Activated CD4-positive, alpha-beta T cell treated with anti-CD3 and anti-CD28 coated beads for 36 hours (primary cell): ENCODE data around the gene EPHA7. TPM values are rescaled to one million over a fixed set of nuclear protein-coding genes. Genes with fewer than 3 reads are reported as not detected.

Experiments used
- ATAC-seq: fragments of 200-7000 bp; cut with Tn5 transposase; one replicate; pipeline ENCODE4 v1.10.0; 2021; ENCODE audit warnings: mild to moderate bottlenecking, moderate library complexity
- CTCF ChIA-PET: fragments of 350-600 bp; sonication (Branson Sonifier 250); formaldehyde crosslinking; loops from one replicate; lab custom pipeline; 2021; ENCODE audit warnings: antibody characterized with exemption; lab: Charles Lee
- POLR2A ChIA-PET: fragments of 350-600 bp; sonication (Branson Sonifier 250); formaldehyde crosslinking; loops from one replicate; lab custom pipeline; 2021; ENCODE audit warnings: antibody characterized with exemption, inconsistent platforms; lab: Charles Lee
- DNase-seq: peaks from one replicate; pipeline ENCODE4 v3.0.0-alpha.2; 2020
- H3K27ac Mint-ChIP-seq: one replicate; pipeline ENCODE4 v1.8.0; 2021; ENCODE audit warnings: mixed read lengths
- H3K27me3 Mint-ChIP-seq: one replicate; pipeline ENCODE4 v1.8.0; 2021; ENCODE audit warnings: mixed read lengths
- H3K36me3 Mint-ChIP-seq: one replicate; pipeline ENCODE4 v1.8.0; 2021; ENCODE audit warnings: low read depth, mixed read lengths
- H3K4me1 Mint-ChIP-seq: one replicate; pipeline ENCODE4 v1.8.0; 2021; ENCODE audit warnings: mixed read lengths
- H3K4me3 Mint-ChIP-seq: one replicate; pipeline ENCODE4 v1.8.0; 2021; ENCODE audit warnings: mild to moderate bottlenecking, moderate library complexity, mixed read lengths
- H3K9me3 Mint-ChIP-seq: one replicate; pipeline ENCODE4 v1.8.0; 2021; ENCODE audit warnings: low read depth, mixed read lengths
- intact Hi-C, 2 experiments: fragments of 100-400 bp; cut with DNase I in 1 of 2; cut with micrococcal nuclease in 1 of 2; formaldehyde crosslinking; loops; one replicate each; pipeline versions ENCODE4 v1.14.2 to v1.15.1; 2022 to 2024; cut with DNase I, micrococcal nuclease
- total RNA-seq, 2 experiments: library from RNA; stranded (reverse); gene quantifications; one replicate each; pipeline ENCODE4 v1.2.3, GENCODE V29; 2021

EPHA7 gene
- total RNA-seq, result not detected

- intact Hi-C loops, result no loop called here
- POLR2A ChIA-PET, result no interaction called here
These were observed at the start of gene EPHA7 for GRCh38 chr6:93419304-93420162. EPHA7 (minus strand) TSS chr6:93419559; CDS start chr6:93419341, 218 bp downstream.

DNA sequence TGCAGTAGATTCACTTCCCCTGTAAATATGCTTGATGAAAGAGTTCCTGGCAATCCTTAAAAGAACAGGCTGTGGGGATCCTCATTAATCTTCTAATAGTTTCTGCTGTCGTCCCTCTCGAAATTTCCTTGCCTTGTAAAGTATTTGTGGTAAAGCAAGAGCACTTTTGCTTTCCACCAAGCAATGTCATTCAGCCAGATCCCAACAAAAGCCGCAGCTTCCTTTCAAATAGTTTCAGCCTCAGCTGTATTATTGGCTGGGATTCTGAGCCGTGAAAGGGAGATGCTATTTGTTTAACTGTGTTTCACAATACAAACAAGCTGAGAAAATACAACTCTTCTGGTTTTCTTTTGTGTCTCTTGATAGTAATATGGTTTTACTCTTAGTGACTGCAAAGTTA is 48.9 kb upstream of the EPHA7 start:
- intact Hi-C loops, result no loop called here
- Mint-ChIP-seq H3K27ac (no peak overlapping the region), H3K9me3 (no peaks in the 10 kb centered on the region), H3K4me1 (no peaks in the 10 kb centered on the region), H3K36me3 (no peaks in the 10 kb centered on the region), H3K4me3 (no peak overlapping the region), H3K27me3 (no peaks in the 10 kb centered on the region)
- CTCF ChIA-PET, result no interaction called here
- DNase-seq, result no peak
- POLR2A ChIA-PET, result no interaction called here
- ATAC-seq, result no peak

More at GRCh38 chr6:93419304-93420162, at the start of gene EPHA7:
- peak; percentile 65 for DNase-seq
- no peak within 1 kb of the TSS for H3K27ac Mint-ChIP-seq
- peaks cover 12% of the 10 kb centered on the region for H3K4me1 Mint-ChIP-seq
- ATAC-seq, result peak; percentile 86
- H3K9me3 Mint-ChIP-seq, result no peaks in the 10 kb centered on the region
- H3K36me3 Mint-ChIP-seq, result no peaks in the 10 kb centered on the region
- H3K4me3 Mint-ChIP-seq, result peak within 1 kb of the TSS; percentile 49
- H3K27me3 Mint-ChIP-seq, result peaks cover 43% of the 10 kb centered on the region
- CTCF ChIA-PET, result interaction anchor here (1.1 kb wide), 1 partner anchor 13 kb away, joined by 3 read pairs; no protein-coding TSS in a partner anchor

DNA sequence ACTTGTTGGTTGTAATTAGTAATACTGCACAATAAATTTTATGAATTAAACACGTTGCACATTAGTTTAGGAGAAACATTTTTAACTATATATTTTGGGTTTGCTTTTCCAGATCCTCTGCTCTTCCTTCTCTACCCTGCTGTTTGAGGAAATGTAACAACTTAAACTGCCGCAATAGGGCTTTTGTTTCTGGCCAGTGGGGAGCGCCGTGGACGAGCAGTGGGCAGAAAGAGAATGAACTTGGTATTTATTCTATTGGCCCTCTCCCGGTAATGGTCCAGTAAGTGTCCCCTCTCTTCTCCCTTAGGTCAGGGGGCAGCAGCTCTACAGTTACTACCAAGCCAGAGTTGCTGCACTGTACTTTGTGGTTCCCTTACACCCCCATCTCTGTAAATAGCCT is 35.2 kb upstream of the EPHA7 start:
- Mint-ChIP-seq H3K4me1 (no peaks in the 10 kb centered on the region), H3K36me3 (no peaks in the 10 kb centered on the region), H3K4me3 (no peak overlapping the region), H3K9me3 (peaks cover 8% of the 10 kb centered on the region), H3K27ac (no peak overlapping the region), H3K27me3 (no peaks in the 10 kb centered on the region)
- DNase-seq (no peak), ATAC-seq (no peak)
- POLR2A ChIA-PET, result no interaction called here
- intact Hi-C loops, result no loop called here
- CTCF ChIA-PET, result no interaction called here

GRCh38 chr6:93453956-93454355 is 34.6 kb upstream of the EPHA7 start:
- CTCF ChIA-PET, result no interaction called here
- Mint-ChIP-seq H3K27me3 (no peaks in the 10 kb centered on the region), H3K9me3 (peaks cover 8% of the 10 kb centered on the region)

DNA sequence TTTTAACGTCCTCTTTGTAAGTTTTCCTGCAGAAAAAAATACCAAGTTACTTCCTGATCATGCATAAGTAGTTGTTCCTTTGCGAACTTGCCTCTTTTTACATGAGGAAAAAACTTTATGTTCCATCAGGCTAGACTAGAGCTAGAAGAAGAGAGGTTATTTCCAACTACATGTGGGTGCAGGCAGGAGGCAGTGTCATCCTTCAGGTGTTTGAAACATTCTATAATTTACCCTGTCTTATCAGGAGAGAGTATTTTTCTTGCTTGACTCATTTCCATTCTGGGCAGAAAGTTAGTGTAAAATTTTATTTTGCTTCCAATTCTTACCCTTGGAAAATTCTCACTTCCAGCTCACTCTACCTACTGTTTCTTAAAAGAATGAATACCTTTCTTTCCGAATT is 28.5 kb upstream of the EPHA7 start:
- H3K27me3 Mint-ChIP-seq, result no peaks in the 10 kb centered on the region
- no peak for ATAC-seq
- H3K4me1 Mint-ChIP-seq, result no peaks in the 10 kb centered on the region
- intact Hi-C loops, result no loop called here
- no peak overlapping the region for H3K4me3 Mint-ChIP-seq
- peaks cover 7% of the 10 kb centered on the region for H3K9me3 Mint-ChIP-seq
- H3K36me3 Mint-ChIP-seq, result no peaks in the 10 kb centered on the region
- ChIA-PET CTCF (no interaction called here), POLR2A (no interaction called here)
- H3K27ac Mint-ChIP-seq, result no peak overlapping the region
- no peak for DNase-seq

More at GRCh38 chr6:93453956-93454355, 34.6 kb upstream of the EPHA7 start:
- no peak overlapping the region for H3K27ac Mint-ChIP-seq
- no peak overlapping the region for H3K4me3 Mint-ChIP-seq
- no peaks in the 10 kb centered on the region for H3K36me3 Mint-ChIP-seq
- POLR2A ChIA-PET, result no interaction called here
- intact Hi-C loops, result no loop called here
- no peaks in the 10 kb centered on the region for H3K4me1 Mint-ChIP-seq
- DNase-seq (no peak), ATAC-seq (no peak)

- Mint-ChIP-seq H3K4me3 (no peak overlapping the region), H3K36me3 (no peaks in the 10 kb centered on the region), H3K9me3 (peaks cover 9% of the 10 kb centered on the region), H3K4me1 (no peaks in the 10 kb centered on the region), H3K27ac (no peak overlapping the region), H3K27me3 (peaks cover 2% of the 10 kb centered on the region)
- POLR2A ChIA-PET, result no interaction called here
- CTCF ChIA-PET, result interaction anchor here (0.7 kb wide), 2 partner anchors 15 to 226 kb away, joined by 3 to 4 read pairs; no protein-coding TSS in a partner anchor
- DNase-seq (no peak), ATAC-seq (no peak)
- intact Hi-C loops, result no loop called here
These were observed 18.1 kb upstream of the EPHA7 start for GRCh38 chr6:93437491-93437890.

- POLR2A ChIA-PET, result no interaction called here
- H3K27me3 Mint-ChIP-seq, result peaks cover 2% of the 10 kb centered on the region
- intact Hi-C loops, result no loop called here
These were observed 14.2 kb upstream of the EPHA7 start for GRCh38 chr6:93433592-93433991.

DNA sequence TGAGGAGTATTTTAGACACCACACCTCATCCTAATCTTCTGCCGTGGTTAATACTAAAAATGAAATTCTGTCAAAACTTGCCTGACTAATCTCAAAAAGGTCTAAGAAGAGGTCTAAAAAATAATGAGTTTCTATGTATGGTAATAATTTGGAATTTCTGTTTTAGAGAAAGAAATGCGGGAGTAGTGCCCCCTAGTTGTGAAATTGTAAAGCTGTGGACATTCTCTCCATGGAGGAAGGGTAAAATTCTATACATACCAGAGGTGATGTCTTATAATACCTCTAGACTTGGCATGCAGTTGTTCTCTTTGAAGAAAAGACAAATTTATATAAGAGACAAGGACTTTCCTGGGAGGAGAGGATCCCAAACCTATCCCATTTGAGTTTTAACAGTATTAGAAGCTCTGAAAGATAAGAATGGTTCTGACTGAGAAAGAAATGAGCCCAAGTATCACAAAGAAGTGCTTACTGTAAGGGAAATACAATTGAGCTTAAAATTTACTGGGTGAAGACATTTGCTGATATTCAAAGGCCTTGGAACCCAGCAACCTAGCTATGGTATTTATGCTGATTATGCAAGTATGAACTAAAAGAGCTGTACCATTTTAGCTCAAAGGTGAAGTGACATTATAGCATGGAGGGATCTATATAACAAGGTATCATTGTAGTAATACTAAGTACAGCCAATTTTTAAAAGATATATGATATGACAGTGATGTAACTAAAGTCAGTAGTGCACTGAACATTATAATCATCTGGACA is 5.1 kb upstream of the EPHA7 start:
- Mint-ChIP-seq H3K4me3 (no peak overlapping the region), H3K27ac (no peak overlapping the region), H3K9me3 (no peaks in the 10 kb centered on the region), H3K4me1 (peaks cover 4% of the 10 kb centered on the region), H3K27me3 (peaks cover 23% of the 10 kb centered on the region), H3K36me3 (no peaks in the 10 kb centered on the region)
- CTCF ChIA-PET, result no interaction called here
- no peak for DNase-seq
- POLR2A ChIA-PET, result no interaction called here
- ATAC-seq, result no peak
- intact Hi-C loops, result no loop called here

More at GRCh38 chr6:93433592-93433991, 14.2 kb upstream of the EPHA7 start:
- CTCF ChIA-PET, result no interaction called here
- DNase-seq (no peak), ATAC-seq (no peak)
- no peak overlapping the region for H3K4me3 Mint-ChIP-seq
- H3K36me3 Mint-ChIP-seq, result no peaks in the 10 kb centered on the region
- H3K27ac Mint-ChIP-seq, result no peak overlapping the region
- H3K4me1 Mint-ChIP-seq, result no peaks in the 10 kb centered on the region
- H3K9me3 Mint-ChIP-seq, result peaks cover 11% of the 10 kb centered on the region

DNA sequence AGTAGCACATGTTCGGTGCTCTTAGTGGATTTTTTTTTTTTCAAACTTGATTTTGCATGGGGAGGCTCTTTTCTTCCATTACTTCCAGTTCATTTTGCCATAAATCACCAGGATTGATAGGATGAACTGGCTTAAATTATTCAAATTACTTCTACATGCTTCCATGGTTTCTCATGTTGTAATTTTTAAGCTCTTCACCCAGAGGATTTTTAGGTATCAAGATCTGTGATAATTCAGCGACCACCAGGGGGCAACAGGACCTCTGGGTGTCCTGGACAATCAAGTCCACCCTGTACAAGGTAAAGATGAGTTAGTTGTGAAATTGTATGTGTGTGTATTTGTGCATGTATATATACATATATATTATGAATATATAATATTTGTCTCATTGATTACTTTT is 4.2 kb upstream of the EPHA7 start:
- Mint-ChIP-seq H3K4me1 (peaks cover 4% of the 10 kb centered on the region), H3K36me3 (no peaks in the 10 kb centered on the region), H3K27ac (no peak overlapping the region), H3K4me3 (no peak overlapping the region), H3K9me3 (no peaks in the 10 kb centered on the region), H3K27me3 (peaks cover 27% of the 10 kb centered on the region)
- intact Hi-C loops, result no loop called here
- ATAC-seq, result no peak
- DNase-seq, result peak; percentile 41
- POLR2A ChIA-PET, result no interaction called here
- CTCF ChIA-PET, result interaction anchor here (0.7 to 0.9 kb wide), 2 partner anchors 14 to 46 kb away, joined by 3 to 4 read pairs; no protein-coding TSS in a partner anchor

- POLR2A ChIA-PET, result no interaction called here
- ATAC-seq (no peak), DNase-seq (no peak)
- Mint-ChIP-seq H3K9me3 (no peaks in the 10 kb centered on the region), H3K36me3 (no peaks in the 10 kb centered on the region), H3K4me1 (peaks cover 12% of the 10 kb centered on the region), H3K27me3 (peaks cover 43% of the 10 kb centered on the region), H3K27ac (no peak overlapping the region), H3K4me3 (no peak overlapping the region)
- intact Hi-C loops, result no loop called here
- CTCF ChIA-PET, result interaction anchor here (1.1 kb wide), 1 partner anchor 12 kb away, joined by 3 read pairs; no protein-coding TSS in a partner anchor
These were observed 920 bp upstream of the EPHA7 start for GRCh38 chr6:93420163-93420795.
